Prostate gland (tissue), 2 donors: ENCODE data around the gene TCF20.

Experiments used
- POLR2A ChIP-seq: fragments of 450-650 bp; IDR thresholded peaks from one replicate; pipeline ENCODE4 v1.6.1; 2016; ENCODE audit warnings: antibody characterized with exemption, mild to moderate bottlenecking
- POLR2AphosphoS5 ChIP-seq: sonication (generic); formaldehyde crosslinking; IDR thresholded peaks from one replicate; pipeline ENCODE4 v1.6.1; 2017; ENCODE audit warnings: antibody characterized with exemption
- TF ChIP-seq, protein P1 (sequence below), 4 experiments: fragments of 200-600 bp in 2 of 4; fragments of 450-650 bp in 2 of 4; sonication (generic) in 2 of 4; IDR thresholded peaks; 1 replicate in 3 of 4; 2 replicates in 1 of 4; pipeline ENCODE4 v1.5.1; 2016 to 2019; ENCODE audit warnings: antibody characterized with exemption in 4 of 4, mild to moderate bottlenecking in 2 of 4, moderate library complexity in 2 of 4

- TF ChIP-seq, protein P1, sequence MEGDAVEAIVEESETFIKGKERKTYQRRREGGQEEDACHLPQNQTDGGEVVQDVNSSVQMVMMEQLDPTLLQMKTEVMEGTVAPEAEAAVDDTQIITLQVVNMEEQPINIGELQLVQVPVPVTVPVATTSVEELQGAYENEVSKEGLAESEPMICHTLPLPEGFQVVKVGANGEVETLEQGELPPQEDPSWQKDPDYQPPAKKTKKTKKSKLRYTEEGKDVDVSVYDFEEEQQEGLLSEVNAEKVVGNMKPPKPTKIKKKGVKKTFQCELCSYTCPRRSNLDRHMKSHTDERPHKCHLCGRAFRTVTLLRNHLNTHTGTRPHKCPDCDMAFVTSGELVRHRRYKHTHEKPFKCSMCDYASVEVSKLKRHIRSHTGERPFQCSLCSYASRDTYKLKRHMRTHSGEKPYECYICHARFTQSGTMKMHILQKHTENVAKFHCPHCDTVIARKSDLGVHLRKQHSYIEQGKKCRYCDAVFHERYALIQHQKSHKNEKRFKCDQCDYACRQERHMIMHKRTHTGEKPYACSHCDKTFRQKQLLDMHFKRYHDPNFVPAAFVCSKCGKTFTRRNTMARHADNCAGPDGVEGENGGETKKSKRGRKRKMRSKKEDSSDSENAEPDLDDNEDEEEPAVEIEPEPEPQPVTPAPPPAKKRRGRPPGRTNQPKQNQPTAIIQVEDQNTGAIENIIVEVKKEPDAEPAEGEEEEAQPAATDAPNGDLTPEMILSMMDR (IDR thresholded peaks at IDR 0.05), result no peak
- TF ChIP-seq POLR2A (no peak), POLR2AphosphoS5 (no peak)
Observed at GRCh38 chr22:42280140-42280539, 9.7 kb upstream of the TCF20 start.
